PFSK-1 (cell line): Measurements from ENCODE around the gene CFAP61.

Source experiments
- FOXP2 ChIP-seq: optimal IDR thresholded peaks from 2 replicates; pipeline ENCODE3; 2011; ENCODE audit warnings: borderline replicate concordance, control low read depth, inconsistent platforms; ENCODE audit not compliant: insufficient read depth; ENCODE audit errors: extremely low read length, extremely low read depth
- POLR2AphosphoS5 ChIP-seq: IDR thresholded peaks from 2 replicates; pipeline ENCODE4 v1.6.1; 2012; ENCODE audit warnings: low read depth, mild to moderate bottlenecking, control low read depth, low read length, moderate library complexity
- SIN3A ChIP-seq: IDR thresholded peaks from 2 replicates; pipeline ENCODE4 v1.6.1; 2012; ENCODE audit warnings: mild to moderate bottlenecking, low read length, moderate library complexity, borderline replicate concordance; ENCODE audit not compliant: insufficient read depth
- TAF1 ChIP-seq: IDR thresholded peaks from 2 replicates; pipeline ENCODE4 v1.6.1; 2012; ENCODE audit warnings: low read length, control low read depth, borderline replicate concordance; ENCODE audit not compliant: insufficient read depth

DNA sequence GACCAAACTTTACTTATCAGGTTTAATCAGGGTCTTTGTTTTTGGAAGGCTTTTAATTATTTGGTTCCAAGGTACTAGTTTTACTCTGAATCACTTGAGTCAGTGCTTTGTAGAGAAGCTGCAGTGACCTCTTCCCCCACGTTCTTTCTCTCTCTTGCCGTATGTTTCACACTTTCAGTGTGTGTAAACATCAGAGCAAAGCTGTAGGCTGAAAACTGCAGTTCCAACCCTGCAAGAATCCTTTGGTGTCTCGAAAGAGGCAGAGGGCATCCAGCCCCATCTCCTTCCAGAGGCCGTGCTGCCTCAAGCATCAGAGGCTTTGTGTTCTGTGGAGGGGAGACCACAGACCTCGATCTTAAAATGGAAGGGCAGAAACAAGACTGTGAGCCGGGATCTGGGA, 42.1 kb downstream of the CFAP61 start:
- TF ChIP-seq TAF1 (no peak), SIN3A (no peak), FOXP2 (no peak), POLR2AphosphoS5 (no peak)
